Upper lobe of left lung (tissue), 4 donors: Measurements from ENCODE around the gene TMEM181.

Experiments
- EP300 ChIP-seq, 4 donors: sonication (generic); formaldehyde crosslinking; IDR thresholded peaks; one replicate each; pipeline ENCODE4 v1.5.1; 2017; ENCODE audit warnings: antibody characterized with exemption in 4 of 4, control low read depth in 2 of 4
- POLR2A ChIP-seq, 4 donors: fragments of 450-650 bp; IDR thresholded peaks; one replicate each; pipeline ENCODE4 v1.5.1; 2016 to 2017; ENCODE audit warnings: antibody characterized with exemption in 4 of 4, mild to moderate bottlenecking in 2 of 4
- POLR2AphosphoS5 ChIP-seq, 2 donors: sonication (generic); formaldehyde crosslinking; IDR thresholded peaks; one replicate each; pipeline ENCODE4 v1.5.1; 2017; ENCODE audit warnings: antibody characterized with exemption in 2 of 2
- TF ChIP-seq, protein P1 (sequence below), 6 experiments: fragments of 450-650 bp in 4 of 6; fragments of 200-600 bp in 2 of 6; sonication (generic) in 2 of 6; IDR thresholded peaks; one replicate each; pipeline ENCODE4 v1.5.1; 2016 to 2019; ENCODE audit warnings: antibody characterized with exemption in 6 of 6

DNA sequence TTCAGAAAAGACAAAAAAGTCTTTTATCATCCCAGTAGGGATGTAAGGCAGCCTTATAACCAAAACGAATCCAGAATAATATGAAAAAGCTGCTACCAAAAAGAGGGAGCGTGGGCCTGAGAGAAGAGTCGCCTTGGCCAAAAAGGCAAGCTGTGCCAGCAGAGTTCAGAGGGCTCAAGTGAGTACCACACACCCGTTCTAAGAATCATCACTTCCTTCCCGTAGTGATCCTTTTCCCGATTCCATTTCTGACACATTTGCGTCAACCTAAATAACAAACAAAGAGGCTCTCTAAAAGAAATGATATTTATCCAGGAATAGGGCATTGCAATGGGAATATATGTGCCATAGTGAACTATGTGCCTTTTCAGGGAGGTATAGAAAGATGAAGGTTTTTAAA, 3.8 kb upstream of the TMEM181 start:
- TF ChIP-seq POLR2A (IDR thresholded peaks at IDR 0.05) = no peak
- TF ChIP-seq, protein P1, sequence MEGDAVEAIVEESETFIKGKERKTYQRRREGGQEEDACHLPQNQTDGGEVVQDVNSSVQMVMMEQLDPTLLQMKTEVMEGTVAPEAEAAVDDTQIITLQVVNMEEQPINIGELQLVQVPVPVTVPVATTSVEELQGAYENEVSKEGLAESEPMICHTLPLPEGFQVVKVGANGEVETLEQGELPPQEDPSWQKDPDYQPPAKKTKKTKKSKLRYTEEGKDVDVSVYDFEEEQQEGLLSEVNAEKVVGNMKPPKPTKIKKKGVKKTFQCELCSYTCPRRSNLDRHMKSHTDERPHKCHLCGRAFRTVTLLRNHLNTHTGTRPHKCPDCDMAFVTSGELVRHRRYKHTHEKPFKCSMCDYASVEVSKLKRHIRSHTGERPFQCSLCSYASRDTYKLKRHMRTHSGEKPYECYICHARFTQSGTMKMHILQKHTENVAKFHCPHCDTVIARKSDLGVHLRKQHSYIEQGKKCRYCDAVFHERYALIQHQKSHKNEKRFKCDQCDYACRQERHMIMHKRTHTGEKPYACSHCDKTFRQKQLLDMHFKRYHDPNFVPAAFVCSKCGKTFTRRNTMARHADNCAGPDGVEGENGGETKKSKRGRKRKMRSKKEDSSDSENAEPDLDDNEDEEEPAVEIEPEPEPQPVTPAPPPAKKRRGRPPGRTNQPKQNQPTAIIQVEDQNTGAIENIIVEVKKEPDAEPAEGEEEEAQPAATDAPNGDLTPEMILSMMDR (IDR thresholded peaks at IDR 0.05) = no peak
- TF ChIP-seq EP300 (IDR thresholded peaks at IDR 0.05) = no peak
- TF ChIP-seq POLR2AphosphoS5 (IDR thresholded peaks at IDR 0.05) = no peak
